ENCODE results near the gene FABP1. TPM values are rescaled to one million over a fixed set of nuclear protein-coding genes. Genes with fewer than 3 reads are reported as not detected.
A peak's percentile ranks its signal among the peaks of the same experiment; 100 is the strongest.

Gene FABP1
- total and polyA plus RNA-seq, 10 donors, result 0.15 to 3.6 (median 0.39) TPM; not detected in 7

DNA sequence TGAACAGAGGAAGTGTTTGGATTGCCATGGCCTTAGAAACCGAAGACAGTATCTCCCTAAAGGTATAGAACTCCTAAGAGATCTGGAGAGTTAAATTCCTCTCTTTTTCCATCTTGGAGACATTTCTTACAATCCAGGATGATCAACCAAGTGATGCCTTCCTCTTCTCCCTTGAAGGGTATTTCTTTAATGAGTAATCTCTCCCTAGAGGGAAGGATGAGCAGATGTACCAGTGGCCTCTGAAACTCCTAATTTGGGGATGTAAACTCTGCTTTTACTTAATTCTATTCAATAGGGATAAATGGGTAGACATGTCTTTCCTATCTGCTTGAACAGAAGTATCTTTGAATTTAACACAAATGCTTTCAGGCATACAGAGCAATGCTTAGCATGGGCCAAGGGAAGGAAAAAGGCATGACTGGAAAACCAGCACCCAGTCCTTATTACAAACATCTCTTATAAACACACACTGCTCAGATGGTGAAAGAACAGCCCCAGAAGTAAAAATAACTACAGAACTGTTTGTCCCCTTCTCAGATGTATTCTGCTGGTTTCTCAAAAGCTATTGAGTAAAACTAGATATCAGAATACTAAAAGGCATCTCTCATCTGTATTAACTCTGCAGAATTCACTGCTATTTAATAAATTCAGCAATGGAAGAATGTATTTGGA lies 37.6 kb upstream of the FABP1 start:
- peaks cover 0 to 7% (median under 1%) of the 10 kb centered on the region in 6 donors for H3K4me1 ChIP-seq
- DNase-seq, result no peak
- H3K27ac ChIP-seq, result no peak overlapping the region
- TF ChIP-seq POLR2A (IDR thresholded peaks at IDR 0.05), result no peak
- TF ChIP-seq POLR2AphosphoS5 (IDR thresholded peaks at IDR 0.05), result no peak
- TF ChIP-seq, protein P1, sequence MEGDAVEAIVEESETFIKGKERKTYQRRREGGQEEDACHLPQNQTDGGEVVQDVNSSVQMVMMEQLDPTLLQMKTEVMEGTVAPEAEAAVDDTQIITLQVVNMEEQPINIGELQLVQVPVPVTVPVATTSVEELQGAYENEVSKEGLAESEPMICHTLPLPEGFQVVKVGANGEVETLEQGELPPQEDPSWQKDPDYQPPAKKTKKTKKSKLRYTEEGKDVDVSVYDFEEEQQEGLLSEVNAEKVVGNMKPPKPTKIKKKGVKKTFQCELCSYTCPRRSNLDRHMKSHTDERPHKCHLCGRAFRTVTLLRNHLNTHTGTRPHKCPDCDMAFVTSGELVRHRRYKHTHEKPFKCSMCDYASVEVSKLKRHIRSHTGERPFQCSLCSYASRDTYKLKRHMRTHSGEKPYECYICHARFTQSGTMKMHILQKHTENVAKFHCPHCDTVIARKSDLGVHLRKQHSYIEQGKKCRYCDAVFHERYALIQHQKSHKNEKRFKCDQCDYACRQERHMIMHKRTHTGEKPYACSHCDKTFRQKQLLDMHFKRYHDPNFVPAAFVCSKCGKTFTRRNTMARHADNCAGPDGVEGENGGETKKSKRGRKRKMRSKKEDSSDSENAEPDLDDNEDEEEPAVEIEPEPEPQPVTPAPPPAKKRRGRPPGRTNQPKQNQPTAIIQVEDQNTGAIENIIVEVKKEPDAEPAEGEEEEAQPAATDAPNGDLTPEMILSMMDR (IDR thresholded peaks at IDR 0.05 in 8 of 11, conservative IDR thresholded peaks at IDR 0.05 in 3 of 11), result no peak
- H3K4me3 ChIP-seq, result no peak overlapping the region
- H3K36me3 ChIP-seq, result no peaks in the 10 kb centered on the region
- peaks cover 0 to 23% (median 7%) of the 10 kb centered on the region in 8 donors for H3K9me3 ChIP-seq
- peaks cover 0 to 2% (median 0%) of the 10 kb centered on the region in 7 donors for H3K27me3 ChIP-seq (replicated peaks in 1 of 7)
- intact Hi-C loops (cut with DNase I; ENCODE audit: low total_unique reads), result no loop called here
- WGBS, 5 donors, result 0 to 53% (median 0%) methylated on average over 1 of the region's 1 CpG

DNA sequence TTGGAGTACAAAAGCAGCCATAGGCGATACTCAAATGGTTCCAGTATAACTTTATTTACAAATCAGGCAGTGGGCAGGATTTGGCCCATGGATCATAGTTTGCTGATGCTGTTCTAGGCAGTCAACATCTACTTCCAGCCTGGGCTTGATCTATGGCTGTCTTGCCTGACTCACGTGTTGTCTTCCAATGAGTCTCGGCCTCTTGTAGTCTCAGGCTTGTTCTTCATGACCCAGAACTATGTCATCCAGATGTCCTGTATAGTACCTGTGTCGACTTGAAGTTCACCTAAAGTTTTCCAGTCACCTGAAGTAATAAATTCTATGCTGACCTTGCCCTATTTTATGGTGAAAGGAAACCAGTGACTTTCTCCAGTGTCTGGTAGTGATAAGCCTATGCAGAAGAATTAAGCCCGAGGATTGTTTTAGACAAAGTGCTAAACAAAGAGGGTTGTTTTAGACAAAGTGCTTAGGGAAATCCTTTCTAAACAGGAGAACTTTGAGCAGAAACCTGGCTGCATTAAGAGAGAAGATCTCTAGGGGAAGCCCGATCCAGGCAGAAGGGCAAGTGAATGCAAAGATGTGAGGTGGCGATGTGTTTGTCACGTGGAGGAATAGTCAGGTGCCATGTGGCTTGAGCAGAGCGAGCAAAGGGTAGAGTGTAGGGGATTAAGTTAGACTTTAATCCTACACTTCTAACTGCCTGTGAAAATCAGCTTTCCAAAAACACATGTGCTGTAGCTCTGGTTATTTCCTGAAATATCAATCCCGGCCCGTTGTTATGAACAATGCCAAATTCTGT lies 33.8 kb upstream of the FABP1 start:
- H3K27ac ChIP-seq, result no peak overlapping the region
- no peaks in the 10 kb centered on the region for H3K27me3 ChIP-seq (replicated peaks in 1 of 7)
- H3K9me3 ChIP-seq, result no peaks in the 10 kb centered on the region
- no peak overlapping the region for H3K4me3 ChIP-seq
- intact Hi-C loops (cut with DNase I; ENCODE audit: low total_unique reads), result loop anchor here (5.0 kb wide), 1 partner anchor 99 kb away; no protein-coding TSS in a partner anchor
- 73 to 88% (median 85%) methylated on average over 11 of the region's 11 CpGs for WGBS, 5 donors
- TF ChIP-seq POLR2A (IDR thresholded peaks at IDR 0.05) (no peak), POLR2AphosphoS5 (IDR thresholded peaks at IDR 0.05) (no peak)
- TF ChIP-seq, protein P1 (IDR thresholded peaks at IDR 0.05 in 8 of 11, conservative IDR thresholded peaks at IDR 0.05 in 3 of 11), result no peak
- peaks cover 0 to 5% (median 0%) of the 10 kb centered on the region in 6 donors for H3K4me1 ChIP-seq
- DNase-seq, result no peak
- no peaks in the 10 kb centered on the region for H3K36me3 ChIP-seq

DNA sequence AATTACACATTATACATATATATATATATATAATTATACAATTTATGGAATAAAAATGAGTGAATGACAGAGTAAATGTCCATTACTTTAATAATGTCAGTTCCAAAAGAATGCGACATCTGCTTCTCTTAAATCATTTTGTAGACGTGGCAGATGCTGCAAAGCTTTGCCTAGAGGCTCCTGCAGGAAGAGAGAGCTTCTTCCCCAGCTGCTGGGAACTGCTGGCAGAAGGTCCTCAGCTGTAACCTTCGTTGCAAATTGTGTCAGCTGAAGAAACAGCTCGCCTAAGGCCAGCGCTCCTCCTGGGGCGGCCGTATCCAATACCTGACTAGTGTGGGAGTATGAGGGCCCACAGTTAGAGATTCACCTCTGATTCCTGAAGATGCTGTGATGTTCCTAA lies 32.7 kb upstream of the FABP1 start:
- peaks cover 0 to 5% (median 0%) of the 10 kb centered on the region in 6 donors for H3K4me1 ChIP-seq
- DNase-seq, result no peak
- TF ChIP-seq, protein P1 (IDR thresholded peaks at IDR 0.05 in 8 of 11, conservative IDR thresholded peaks at IDR 0.05 in 3 of 11), result no peak
- TF ChIP-seq POLR2A (IDR thresholded peaks at IDR 0.05) (no peak), POLR2AphosphoS5 (IDR thresholded peaks at IDR 0.05) (no peak)
- no peaks in the 10 kb centered on the region for H3K9me3 ChIP-seq
- no peak overlapping the region for H3K4me3 ChIP-seq
- H3K27me3 ChIP-seq (replicated peaks in 1 of 7), result no peaks in the 10 kb centered on the region
- H3K27ac ChIP-seq, result no peak overlapping the region
- no peaks in the 10 kb centered on the region for H3K36me3 ChIP-seq
- intact Hi-C loops (cut with DNase I; ENCODE audit: low total_unique reads), result loop anchor here (5.0 kb wide), 1 partner anchor 98 kb away; no protein-coding TSS in a partner anchor
- 81 to 90% (median 87%) methylated on average over 7 of the region's 7 CpGs for WGBS, 5 donors

DNA sequence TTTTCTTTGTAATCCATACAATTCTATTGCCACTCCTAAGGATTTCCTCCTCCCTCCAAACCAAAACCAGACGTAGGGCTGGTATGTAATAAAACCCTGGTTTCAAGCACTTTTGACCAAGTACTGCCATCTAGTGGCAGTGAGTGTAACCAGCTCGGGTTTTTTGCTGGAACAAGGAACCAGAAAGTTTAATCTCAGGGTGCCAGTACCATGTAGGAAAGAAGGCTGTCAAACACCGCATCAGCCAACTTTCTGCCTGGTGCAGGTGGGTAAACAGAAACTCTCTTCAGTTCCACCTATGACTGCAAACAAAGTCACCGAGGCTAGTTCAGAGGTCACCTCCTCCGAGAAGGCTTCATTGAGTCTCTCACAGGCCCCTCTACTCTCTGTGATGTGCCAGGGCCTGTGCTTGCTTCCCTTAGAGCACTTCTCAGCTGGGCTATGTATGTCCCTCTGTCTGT lies 32.1 kb upstream of the FABP1 start:
- no peaks in the 10 kb centered on the region for H3K9me3 ChIP-seq
- WGBS, 5 donors, result 23 to 42% (median 26%) methylated on average over 5 of the region's 5 CpGs
- H3K4me1 ChIP-seq, result peaks cover 0 to 5% (median 0%) of the 10 kb centered on the region in 6 donors
- no peak overlapping the region for H3K4me3 ChIP-seq
- intact Hi-C loops (cut with DNase I; ENCODE audit: low total_unique reads), result loop anchor here (5.0 kb wide), 1 partner anchor 98 kb away; no protein-coding TSS in a partner anchor
- no peaks in the 10 kb centered on the region for H3K27me3 ChIP-seq (replicated peaks in 1 of 7)
- TF ChIP-seq POLR2AphosphoS5 (IDR thresholded peaks at IDR 0.05), result no peak
- TF ChIP-seq, protein P1 (IDR thresholded peaks at IDR 0.05 in 8 of 11, conservative IDR thresholded peaks at IDR 0.05 in 3 of 11), result peak; percentile 58 to 87 (median 81)
- no peak overlapping the region for H3K27ac ChIP-seq
- DNase-seq, result no peak
- no peaks in the 10 kb centered on the region for H3K36me3 ChIP-seq

Measured in spleen (tissue), 11 donors.